ENCODE measurements around the gene ADAMTS13.

Gene ADAMTS13

GRCh38 chr9:133493428-133493827, 71.3 kb downstream of the ADAMTS13 start:
- no peak for DNase-seq

- no peak for DNase-seq
Observed at GRCh38 chr9:133493845-133494540, 71.8 kb downstream of the ADAMTS13 start.

GRCh38 chr9:133494636-133495326, 72.6 kb downstream of the ADAMTS13 start:
- no peak for DNase-seq

- DNase-seq = no peak
Observed at GRCh38 chr9:133495327-133496293, 73.4 kb downstream of the ADAMTS13 start.

- DNase-seq = no peak
Observed at GRCh38 chr9:133496861-133497842, 75.0 kb downstream of the ADAMTS13 start.

GRCh38 chr9:133499132-133499891, 77.1 kb downstream of the ADAMTS13 start:
- DNase-seq = no peak

GRCh38 chr9:133499892-133500270, 77.7 kb downstream of the ADAMTS13 start:
- no peak for DNase-seq

GRCh38 chr9:133502112-133502511, 79.9 kb downstream of the ADAMTS13 start:
- no peak for DNase-seq

- no peak for DNase-seq
Observed at GRCh38 chr9:133505186-133505830, 83.1 kb downstream of the ADAMTS13 start.

- DNase-seq = no peak
Observed at GRCh38 chr9:133505901-133506652, 83.9 kb downstream of the ADAMTS13 start.

GRCh38 chr9:133506653-133507038, 84.5 kb downstream of the ADAMTS13 start:
- DNase-seq = no peak

GRCh38 chr9:133507246-133507965, 85.2 kb downstream of the ADAMTS13 start:
- no peak for DNase-seq

- DNase-seq = no peak
Observed at GRCh38 chr9:133508046-133508445, 85.9 kb downstream of the ADAMTS13 start.
